ENCODE data around the gene PKNOX2.

DNA sequence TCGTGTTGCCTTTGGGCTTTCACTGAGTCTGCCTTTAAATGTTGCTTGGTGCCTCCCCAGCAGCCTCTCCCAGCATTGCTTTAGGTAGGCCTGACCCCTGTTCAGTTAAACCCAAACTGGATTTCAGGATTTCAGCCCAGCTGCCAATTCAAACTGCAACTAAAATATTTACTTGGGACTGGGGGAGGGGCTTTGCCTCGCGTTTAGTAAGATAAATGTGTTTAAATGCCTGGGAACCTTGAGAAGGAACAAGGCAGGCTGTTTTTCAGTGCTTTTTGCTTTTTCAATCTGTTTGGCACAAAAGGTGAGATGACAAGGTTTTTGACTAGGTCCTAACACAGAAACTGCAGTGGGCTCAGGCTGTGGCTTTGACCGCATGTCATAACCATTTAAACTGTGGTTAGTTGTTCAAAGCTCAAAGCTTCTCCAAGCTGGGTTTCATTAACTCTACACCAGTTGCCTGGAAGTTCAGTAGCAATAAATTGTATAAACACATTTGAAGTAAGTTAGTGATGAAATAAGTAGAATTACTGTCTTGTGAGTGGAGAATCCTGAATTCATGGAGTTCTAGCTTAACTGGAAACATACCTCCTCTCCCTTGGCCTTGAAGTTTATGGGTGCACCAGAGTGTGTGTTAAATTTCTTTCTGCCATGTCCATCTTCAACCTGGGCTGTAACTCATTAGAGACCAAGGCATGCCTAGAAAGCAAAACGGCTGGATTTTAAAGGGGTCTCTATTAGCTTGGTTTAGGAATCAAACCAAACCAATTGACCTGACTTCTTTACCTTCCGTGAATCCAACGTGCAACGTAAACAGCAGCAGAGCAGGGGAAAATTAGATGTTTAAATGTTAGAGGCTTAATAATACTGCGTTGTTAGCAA, 3.6 kb downstream of the PKNOX2 start:
- TF ChIP-seq CTCF (IDR thresholded peaks at IDR 0.05) (no peak), POLR2A (IDR thresholded peaks at IDR 0.05; ENCODE audit: low read depth) (no peak), EP300 (IDR thresholded peaks at IDR 0.05) (no peak), POLR2AphosphoS5 (IDR thresholded peaks at IDR 0.05) (no peak)

Measured in esophagus muscularis mucosa (tissue), 4 donors.